Measurements from ENCODE around the gene NR4A1.

- TF ChIP-seq CTCF (IDR thresholded peaks at IDR 0.05; ENCODE audit: insufficient read depth, low read length, poor library complexity, severe bottlenecking) (no peak), EZH2phosphoT487 (conservative IDR thresholded peaks at IDR 0.05; ENCODE audit: low read length) (no peak)
Measured at GRCh38 chr12:52035926-52036325, 15.3 kb upstream of the NR4A1 start.
